Astrocyte (in vitro differentiated cells and primary cell): ENCODE data around the gene GRAP. TPM values are rescaled to one million over a fixed set of nuclear protein-coding genes. Genes with fewer than 3 reads are reported as not detected.

Experiments
- DNase-seq: peaks from one replicate; pipeline ENCODE4 v3.0.0-alpha.2; 2010; ENCODE audit warnings: low read depth
- FAIRE-seq: peaks from 2 replicates; lab custom pipeline; 2011; peaks lifted over from hg19 to GRCh38; lab: Jason Lieb, UNC
- H2AFZ ChIP-seq: 2 replicates; pipeline ENCODE4 v1.6.0; 2012; ENCODE audit warnings: low read depth, low read length, inconsistent platforms
- H3K27ac ChIP-seq: 2 replicates; pipeline ENCODE4 v1.5.1; 2011; ENCODE audit warnings: low read depth, low read length, inconsistent platforms
- H3K27me3 ChIP-seq: 2 replicates; pipeline ENCODE4 v1.6.0; 2011; ENCODE audit warnings: low read length, inconsistent platforms; ENCODE audit not compliant: insufficient read depth
- H3K36me3 ChIP-seq: 2 replicates; pipeline ENCODE4 v1.5.1; 2011; ENCODE audit warnings: low read length, inconsistent platforms; ENCODE audit not compliant: insufficient read depth
- H3K4me1 ChIP-seq: 2 replicates; pipeline ENCODE4 v1.5.1; 2011; ENCODE audit warnings: low read length, inconsistent platforms; ENCODE audit not compliant: insufficient read depth
- H3K4me2 ChIP-seq: 2 replicates; pipeline ENCODE4 v1.6.0; 2012; ENCODE audit warnings: low read length, inconsistent platforms
- H3K4me3 ChIP-seq: 2 replicates; pipeline ENCODE4 v1.5.1; 2011; ENCODE audit warnings: low read depth, mild to moderate bottlenecking, low read length, inconsistent platforms; ENCODE audit not compliant: insufficient read depth
- H3K79me2 ChIP-seq: 2 replicates; pipeline ENCODE4 v1.6.0; 2012; ENCODE audit warnings: mild to moderate bottlenecking, low read length, inconsistent platforms; ENCODE audit not compliant: insufficient read depth
- H3K9ac ChIP-seq: 2 replicates; pipeline ENCODE4 v1.6.0; 2012; ENCODE audit warnings: mild to moderate bottlenecking, low read length, inconsistent platforms
- H3K9me3 ChIP-seq: 2 replicates; pipeline ENCODE4 v1.5.1; 2012; ENCODE audit warnings: low read depth, mild to moderate bottlenecking, low read length, inconsistent platforms; ENCODE audit not compliant: insufficient read depth
- H4K20me1 ChIP-seq: 2 replicates; pipeline ENCODE4 v1.6.0; 2012; ENCODE audit warnings: low read length, inconsistent platforms; ENCODE audit not compliant: insufficient read depth
- H3K27ac Mint-ChIP-seq: one replicate; pipeline ENCODE4 v1.8.0; 2021; ENCODE audit warnings: mild to moderate bottlenecking, mixed read lengths; ENCODE audit not compliant: unreplicated experiment
- H3K27me3 Mint-ChIP-seq: one replicate; pipeline ENCODE4 v1.8.0; 2021; ENCODE audit warnings: low read depth, mixed read lengths; ENCODE audit not compliant: unreplicated experiment
- H3K36me3 Mint-ChIP-seq: one replicate; pipeline ENCODE4 v1.8.0; 2021; ENCODE audit warnings: low read depth, mixed read lengths; ENCODE audit not compliant: unreplicated experiment
- H3K4me1 Mint-ChIP-seq: one replicate; pipeline ENCODE4 v1.8.0; 2021; ENCODE audit warnings: low read depth, mixed read lengths; ENCODE audit not compliant: unreplicated experiment
- H3K4me3 Mint-ChIP-seq: one replicate; pipeline ENCODE4 v1.8.0; 2021; ENCODE audit warnings: mild to moderate bottlenecking, moderate library complexity, mixed read lengths; ENCODE audit not compliant: unreplicated experiment
- H3K9me3 Mint-ChIP-seq: one replicate; pipeline ENCODE4 v1.8.0; 2021; ENCODE audit warnings: mild to moderate bottlenecking, mixed read lengths; ENCODE audit not compliant: unreplicated experiment
- EZH2 ChIP-seq: IDR thresholded peaks from 2 replicates; pipeline ENCODE4 v1.6.1; 2012; ENCODE audit warnings: mild to moderate bottlenecking, low read length, inconsistent platforms; ENCODE audit not compliant: insufficient read depth
- total RNA-seq: library from RNA; stranded (reverse); gene quantifications from 2 replicates; pipeline ENCODE4 v1.2.1, GENCODE V29; 2021
- TF ChIP-seq, protein P1 (sequence below): IDR thresholded peaks from 2 replicates; pipeline ENCODE4 v1.5.1; 2011; ENCODE audit warnings: low read depth, mild to moderate bottlenecking, inconsistent platforms, low read length, moderate library complexity; ENCODE audit not compliant: insufficient read depth

Gene GRAP
- total RNA-seq, 1 donor from 2014 or later, result 0.30 TPM

DNA sequence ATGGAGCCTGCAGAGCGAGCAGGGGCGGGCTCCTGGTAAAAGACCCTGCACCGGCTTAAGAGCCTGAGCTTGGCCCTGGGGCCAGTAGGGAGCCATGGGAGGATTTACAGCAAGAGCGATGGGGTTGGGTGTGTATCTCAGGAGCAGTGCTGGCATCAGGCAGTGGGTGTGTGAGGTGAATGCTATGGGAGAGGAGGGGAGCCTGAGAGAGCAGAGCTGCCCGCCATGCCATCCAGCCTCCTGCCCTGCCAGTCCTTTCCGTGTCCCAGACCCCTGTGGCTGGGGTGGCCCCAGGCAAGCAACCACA, 65.5 kb downstream of the GRAP start:
- Histone ChIP-seq H3K9ac (peak overlapping the region; percentile 80), H3K79me2 (peaks cover 5% of the 10 kb centered on the region), H4K20me1 (peaks cover 30% of the 10 kb centered on the region), H2AFZ (no peak overlapping the region), H3K9me3 (no peaks in the 10 kb centered on the region), H3K27ac (peak overlapping the region; percentile 81), H3K4me1 (peaks cover 26% of the 10 kb centered on the region), H3K27me3 (no peaks in the 10 kb centered on the region), H3K4me2 (peak overlapping the region; percentile 61), H3K36me3 (peaks cover 7% of the 10 kb centered on the region), H3K4me3 (no peak overlapping the region)
- H3K27me3 Mint-ChIP-seq, result no peaks in the 10 kb centered on the region
- peaks cover 12% of the 10 kb centered on the region for H3K36me3 Mint-ChIP-seq
- no peak for DNase-seq
- H3K4me3 Mint-ChIP-seq, result peak overlapping the region; percentile 54
- no peak for FAIRE-seq
- H3K9me3 Mint-ChIP-seq, result no peaks in the 10 kb centered on the region
- H3K27ac Mint-ChIP-seq, result peak overlapping the region; percentile 84
- no peak for TF ChIP-seq EZH2
- TF ChIP-seq, protein P1, sequence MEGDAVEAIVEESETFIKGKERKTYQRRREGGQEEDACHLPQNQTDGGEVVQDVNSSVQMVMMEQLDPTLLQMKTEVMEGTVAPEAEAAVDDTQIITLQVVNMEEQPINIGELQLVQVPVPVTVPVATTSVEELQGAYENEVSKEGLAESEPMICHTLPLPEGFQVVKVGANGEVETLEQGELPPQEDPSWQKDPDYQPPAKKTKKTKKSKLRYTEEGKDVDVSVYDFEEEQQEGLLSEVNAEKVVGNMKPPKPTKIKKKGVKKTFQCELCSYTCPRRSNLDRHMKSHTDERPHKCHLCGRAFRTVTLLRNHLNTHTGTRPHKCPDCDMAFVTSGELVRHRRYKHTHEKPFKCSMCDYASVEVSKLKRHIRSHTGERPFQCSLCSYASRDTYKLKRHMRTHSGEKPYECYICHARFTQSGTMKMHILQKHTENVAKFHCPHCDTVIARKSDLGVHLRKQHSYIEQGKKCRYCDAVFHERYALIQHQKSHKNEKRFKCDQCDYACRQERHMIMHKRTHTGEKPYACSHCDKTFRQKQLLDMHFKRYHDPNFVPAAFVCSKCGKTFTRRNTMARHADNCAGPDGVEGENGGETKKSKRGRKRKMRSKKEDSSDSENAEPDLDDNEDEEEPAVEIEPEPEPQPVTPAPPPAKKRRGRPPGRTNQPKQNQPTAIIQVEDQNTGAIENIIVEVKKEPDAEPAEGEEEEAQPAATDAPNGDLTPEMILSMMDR, result no peak
- H3K4me1 Mint-ChIP-seq, result peaks cover 20% of the 10 kb centered on the region

GRCh38 chr17:18980682-18981334, 65.9 kb downstream of the GRAP start:
- Mint-ChIP-seq H3K4me1 (peaks cover 20% of the 10 kb centered on the region), H3K27me3 (no peaks in the 10 kb centered on the region), H3K4me3 (peak overlapping the region; percentile 54), H3K27ac (peak overlapping the region; percentile 84), H3K9me3 (no peaks in the 10 kb centered on the region), H3K36me3 (peaks cover 12% of the 10 kb centered on the region)
- H3K4me2 ChIP-seq, result peak overlapping the region; percentile 61
- no peak overlapping the region for H3K4me3 ChIP-seq
- no peak overlapping the region for H2AFZ ChIP-seq
- no peaks in the 10 kb centered on the region for H3K9me3 ChIP-seq
- peaks cover 5% of the 10 kb centered on the region for H3K79me2 ChIP-seq
- peak overlapping the region; percentile 80 for H3K9ac ChIP-seq
- DNase-seq (peak; percentile 62), FAIRE-seq (no peak)
- no peak for TF ChIP-seq EZH2
- TF ChIP-seq, protein P1, result no peak
- peaks cover 26% of the 10 kb centered on the region for H3K4me1 ChIP-seq
- H3K36me3 ChIP-seq, result peaks cover 7% of the 10 kb centered on the region
- H3K27ac ChIP-seq, result peak overlapping the region; percentile 81
- no peaks in the 10 kb centered on the region for H3K27me3 ChIP-seq
- H4K20me1 ChIP-seq, result peaks cover 28% of the 10 kb centered on the region

DNA sequence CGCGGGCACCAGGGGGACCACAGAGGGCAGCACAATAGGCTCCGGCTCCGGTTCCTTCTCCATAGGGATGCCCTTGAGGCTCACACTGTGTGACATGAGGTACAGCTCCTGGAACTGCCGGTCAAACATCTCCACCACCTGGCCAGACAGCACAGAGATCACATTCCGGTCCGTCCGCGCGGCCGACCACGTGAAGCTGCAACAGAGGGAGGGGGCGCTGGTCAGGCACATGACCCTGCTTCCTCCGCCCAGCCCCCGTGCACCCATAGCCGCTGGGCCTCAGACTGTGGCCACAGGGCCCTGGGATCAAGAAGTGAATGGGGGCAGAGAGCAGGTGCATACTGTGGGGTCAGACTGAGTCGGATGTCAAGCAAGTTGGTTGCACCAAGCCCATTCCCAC, 68.1 kb downstream of the GRAP start:
- peaks cover 4% of the 10 kb centered on the region for H3K36me3 ChIP-seq
- H2AFZ ChIP-seq, result no peak overlapping the region
- H4K20me1 ChIP-seq, result peaks cover 33% of the 10 kb centered on the region
- no peaks in the 10 kb centered on the region for H3K27me3 ChIP-seq
- DNase-seq (no peak), FAIRE-seq (no peak)
- Mint-ChIP-seq H3K9me3 (no peaks in the 10 kb centered on the region), H3K27ac (no peak overlapping the region), H3K4me3 (no peak overlapping the region), H3K4me1 (peaks cover 20% of the 10 kb centered on the region), H3K36me3 (peaks cover 14% of the 10 kb centered on the region), H3K27me3 (no peaks in the 10 kb centered on the region)
- no peak for TF ChIP-seq EZH2
- TF ChIP-seq, protein P1, result no peak
- H3K79me2 ChIP-seq, result peaks cover 11% of the 10 kb centered on the region
- no peaks in the 10 kb centered on the region for H3K9me3 ChIP-seq
- H3K4me2 ChIP-seq, result no peak overlapping the region
- H3K27ac ChIP-seq, result no peak overlapping the region
- H3K9ac ChIP-seq, result no peak overlapping the region
- no peak overlapping the region for H3K4me3 ChIP-seq
- H3K4me1 ChIP-seq, result peaks cover 26% of the 10 kb centered on the region
